Keratinocyte (primary cell): ENCODE measurements around the gene ITGBL1. TPM values are rescaled to one million over a fixed set of nuclear protein-coding genes. Genes with fewer than 3 reads are reported as not detected.

Experiments
- DNase-seq: peaks from one replicate; pipeline ENCODE4 v3.0.0-alpha.2; 2011; ENCODE audit warnings: low read depth, missing footprints, low spot score
- FAIRE-seq: peaks from 2 replicates; lab custom pipeline; 2011; peaks lifted over from hg19 to GRCh38; lab: Jason Lieb, UNC
- H2AFZ ChIP-seq: 2 replicates; pipeline ENCODE4 v1.6.0; 2012; ENCODE audit warnings: low read length, control low read depth, inconsistent platforms; ENCODE audit not compliant: control insufficient read depth
- H3K27ac ChIP-seq: 2 replicates; pipeline ENCODE4 v1.5.1; 2011; ENCODE audit warnings: low read length; ENCODE audit not compliant: control insufficient read depth, insufficient read depth
- H3K27me3 ChIP-seq: 3 replicates; pipeline ENCODE4 v1.6.0; 2011; ENCODE audit warnings: low read length; ENCODE audit not compliant: control insufficient read depth, insufficient read depth; ENCODE audit errors: extremely low read depth
- H3K36me3 ChIP-seq, 2 experiments: 2 replicates in 1 of 2; 3 replicates in 1 of 2; pipeline ENCODE4 v1.5.1; 2011; ENCODE audit warnings: low read length in 2 of 2, mild to moderate bottlenecking in 1 of 2; ENCODE audit not compliant: control insufficient read depth in 2 of 2, insufficient read depth in 2 of 2; ENCODE audit errors: extremely low read depth in 1 of 2
- H3K4me1 ChIP-seq: 3 replicates; pipeline ENCODE4 v1.5.1; 2011; ENCODE audit warnings: low read length; ENCODE audit not compliant: control insufficient read depth, insufficient read depth; ENCODE audit errors: extremely low read depth
- H3K4me2 ChIP-seq: 3 replicates; pipeline ENCODE4 v1.6.0; 2011; ENCODE audit warnings: low read depth, low read length; ENCODE audit not compliant: control insufficient read depth, insufficient read depth; ENCODE audit errors: extremely low read depth
- H3K4me3 ChIP-seq, 3 experiments: fragments of 200-600 bp in 1 of 3; sonication (generic) in 1 of 3; 2 replicates in 2 of 3; 3 replicates in 1 of 3; pipeline ENCODE4 v1.5.1; 2011 to 2016; ENCODE audit warnings: low read length in 3 of 3, mild to moderate bottlenecking in 3 of 3, control low read depth in 2 of 3, inconsistent platforms in 1 of 3, low read depth in 1 of 3, mixed read lengths in 1 of 3, mixed run types in 1 of 3, moderate library complexity in 1 of 3; ENCODE audit not compliant: control insufficient read depth in 2 of 3, insufficient read depth in 2 of 3; ENCODE audit errors: extremely low read depth in 1 of 3
- H3K79me2 ChIP-seq: 2 replicates; pipeline ENCODE4 v1.6.0; 2012; ENCODE audit warnings: low read length; ENCODE audit not compliant: control insufficient read depth, insufficient read depth
- H3K9ac ChIP-seq: 3 replicates; pipeline ENCODE4 v1.6.0; 2011; ENCODE audit warnings: low read length; ENCODE audit not compliant: control insufficient read depth, insufficient read depth; ENCODE audit errors: extremely low read depth
- H3K9me1 ChIP-seq: 3 replicates; pipeline ENCODE4 v1.6.0; 2011; ENCODE audit warnings: low read length; ENCODE audit not compliant: control insufficient read depth, insufficient read depth; ENCODE audit errors: extremely low read depth
- H3K9me3 ChIP-seq: 2 replicates; pipeline ENCODE4 v1.5.1; 2012; ENCODE audit warnings: low read depth, low read length; ENCODE audit not compliant: control insufficient read depth
- H4K20me1 ChIP-seq: 3 replicates; pipeline ENCODE4 v1.6.0; 2011; ENCODE audit warnings: low read length; ENCODE audit not compliant: control insufficient read depth, insufficient read depth; ENCODE audit errors: extremely low read depth
- CTCF ChIP-seq, 3 experiments: IDR thresholded peaks in 1 of 3; conservative IDR thresholded peaks in 1 of 3; optimal IDR thresholded peaks in 1 of 3; 2 replicates in 2 of 3; 3 replicates in 1 of 3; pipeline versions ENCODE3 to v1.5.1; 2011; ENCODE audit warnings: low read length in 3 of 3, mild to moderate bottlenecking in 3 of 3, moderate library complexity in 2 of 3, control low read depth in 1 of 3, inconsistent platforms in 1 of 3; ENCODE audit not compliant: insufficient read depth in 2 of 3; ENCODE audit errors: extremely low read depth in 1 of 3
- EZH2 ChIP-seq: IDR thresholded peaks from one replicate; pipeline ENCODE4 v1.6.1; 2012; ENCODE audit warnings: inconsistent platforms, mild to moderate bottlenecking, low read length, moderate library complexity
- dilution Hi-C: fragments of 300-500 bp; cut with MboI; formaldehyde crosslinking; loops from one replicate; pipeline ENCODE4 v1.7.0; 2020; ENCODE audit warnings: low sequenced_read_pairs; ENCODE audit not compliant: extremely low pct_ligation_motif_present
- polyA plus RNA-seq, 5 experiments: library from polyadenylated mRNA; depleted of rRNA in 3 of 5; stranded (reverse) in 3 of 5; stranded (forward) in 1 of 5; unstranded in 1 of 5; fragments of >200 nt; gene quantifications; 1 replicate in 1 of 5; 2 replicates in 3 of 5; 3 replicates in 1 of 5; pipeline versions ENCODE4 v1.2.1 to v1.2.3, GENCODE V29; 2011 to 2012; ENCODE audit warnings: missing spikeins in 2 of 5, low read depth in 1 of 5, low replicate concordance in 1 of 5

The ITGBL1 gene
- polyA plus RNA-seq, 1 donor (not counting 4 experiments of a cell fraction or from before 2014, with no cell fraction given): 2.1 TPM

DNA sequence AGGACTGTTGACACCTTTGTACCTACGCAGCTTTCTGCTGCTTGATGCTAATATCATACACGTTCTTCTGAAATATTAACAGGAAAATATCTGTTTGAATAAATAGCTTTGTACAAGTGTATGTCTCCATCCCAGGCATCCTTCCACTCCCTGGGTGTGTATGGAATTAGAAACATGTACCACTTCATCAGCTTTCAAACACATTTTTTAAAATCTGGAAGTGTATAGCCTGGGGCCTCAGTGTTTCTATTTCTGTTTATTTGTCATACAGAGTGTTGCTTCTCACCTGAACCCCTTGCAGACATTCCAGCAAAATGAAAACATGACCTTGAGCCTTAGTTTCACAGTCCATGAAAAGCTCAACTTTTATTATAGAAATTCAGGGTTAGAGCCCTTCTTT, 168.6 kb downstream of the ITGBL1 start:
- Histone ChIP-seq H4K20me1 (no peaks in the 10 kb centered on the region), H2AFZ (no peak overlapping the region), H3K36me3 (no peaks in the 10 kb centered on the region), H3K4me1 (no peaks in the 10 kb centered on the region), H3K27ac (no peak overlapping the region), H3K9ac (no peak overlapping the region), H3K9me3 (no peaks in the 10 kb centered on the region), H3K4me3 (no peak overlapping the region), H3K9me1 (no peaks in the 10 kb centered on the region), H3K4me2 (no peak overlapping the region), H3K79me2 (no peaks in the 10 kb centered on the region), H3K27me3 (no peaks in the 10 kb centered on the region)
- FAIRE-seq (no peak), DNase-seq (no peak)
- dilution Hi-C loops: no loop called here
- TF ChIP-seq CTCF (optimal IDR thresholded peaks at IDR 0.05 in 1 of 3, IDR thresholded peaks at IDR 0.05 in 1 of 3, conservative IDR thresholded peaks at IDR 0.05 in 1 of 3; ENCODE audit: extremely low read depth in 1 of 3, insufficient read depth in 2 of 3, low read length in 3 of 3) (no peak), EZH2 (no peak)

GRCh38 chr13:101623470-101624209, 171.2 kb downstream of the ITGBL1 start:
- H3K9me3 ChIP-seq: no peaks in the 10 kb centered on the region
- H3K9ac ChIP-seq: no peak overlapping the region
- no peaks in the 10 kb centered on the region for H3K4me1 ChIP-seq
- H3K4me2 ChIP-seq: no peak overlapping the region
- H3K36me3 ChIP-seq: no peaks in the 10 kb centered on the region
- FAIRE-seq (no peak), DNase-seq (no peak)
- no peak overlapping the region for H3K4me3 ChIP-seq
- no peak for TF ChIP-seq CTCF (optimal IDR thresholded peaks at IDR 0.05 in 1 of 3, IDR thresholded peaks at IDR 0.05 in 1 of 3, conservative IDR thresholded peaks at IDR 0.05 in 1 of 3; ENCODE audit: extremely low read depth in 1 of 3, insufficient read depth in 2 of 3, low read length in 3 of 3)
- no peak for TF ChIP-seq EZH2
- no peak overlapping the region for H3K27ac ChIP-seq
- no peaks in the 10 kb centered on the region for H3K27me3 ChIP-seq
- H3K79me2 ChIP-seq: no peaks in the 10 kb centered on the region
- no peaks in the 10 kb centered on the region for H3K9me1 ChIP-seq
- dilution Hi-C loops: no loop called here
- H2AFZ ChIP-seq: no peak overlapping the region
- no peaks in the 10 kb centered on the region for H4K20me1 ChIP-seq
